BE2C (cell line): ENCODE results near the gene MYOCD.

ENCODE experiments used
- DNase-seq: peaks from one replicate; pipeline ENCODE4 v3.0.0-alpha.2; 2020
- H3K27me3 ChIP-seq: fragments of 250-450 bp; sonication (Bioruptor Pico); 2 replicates; pipeline ENCODE4 v1.5.1; 2020; ENCODE audit warnings: mild to moderate bottlenecking
- H3K36me3 ChIP-seq: fragments of 250-450 bp; sonication (Bioruptor Pico); 2 replicates; pipeline ENCODE4 v1.5.1; 2020; ENCODE audit warnings: mild to moderate bottlenecking
- H3K4me1 ChIP-seq: fragments of 250-450 bp; sonication (Bioruptor Pico); 2 replicates; pipeline ENCODE4 v1.5.1; 2020
- H3K4me3 ChIP-seq: 2 replicates; pipeline ENCODE4 v1.5.1; 2011; ENCODE audit warnings: low read depth, low read length
- H3K9me3 ChIP-seq: fragments of 250-450 bp; sonication (Bioruptor Pico); 2 replicates; pipeline ENCODE4 v1.5.1; 2020
- TF ChIP-seq, protein P1 (sequence below): IDR thresholded peaks from 2 replicates; pipeline ENCODE4 v1.5.1; 2012; ENCODE audit warnings: mild to moderate bottlenecking, low read depth, low read length

MYOCD gene

DNA sequence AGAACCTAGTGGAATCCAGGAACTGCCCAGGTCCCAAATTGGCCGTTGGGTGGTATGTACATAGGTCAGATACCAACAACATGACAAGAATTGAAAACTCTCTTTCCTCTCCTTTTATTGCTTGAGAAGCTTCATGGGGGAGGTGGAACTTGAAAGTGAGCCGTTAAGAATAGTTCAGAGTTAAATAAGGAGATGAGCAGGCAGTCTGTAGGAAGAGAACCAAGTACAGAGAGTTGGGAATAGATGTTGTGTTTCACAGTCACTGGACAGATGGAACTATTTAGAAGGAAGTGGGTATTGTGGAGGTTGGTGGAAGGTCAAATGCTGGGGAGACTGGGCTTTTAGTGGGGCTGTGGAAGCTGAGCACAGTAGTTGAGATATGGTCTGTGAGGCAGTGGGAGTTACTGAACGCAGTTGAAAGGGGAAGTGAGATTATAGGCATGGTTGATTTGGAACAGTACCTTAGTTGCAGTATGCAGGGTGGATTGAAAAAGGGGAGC is 150.0 kb downstream of the MYOCD start:
- no peaks in the 10 kb centered on the region for H3K9me3 ChIP-seq
- H3K36me3 ChIP-seq: no peaks in the 10 kb centered on the region
- DNase-seq: no peak
- H3K4me1 ChIP-seq: no peaks in the 10 kb centered on the region
- H3K4me3 ChIP-seq: no peak overlapping the region
- TF ChIP-seq, protein P1, sequence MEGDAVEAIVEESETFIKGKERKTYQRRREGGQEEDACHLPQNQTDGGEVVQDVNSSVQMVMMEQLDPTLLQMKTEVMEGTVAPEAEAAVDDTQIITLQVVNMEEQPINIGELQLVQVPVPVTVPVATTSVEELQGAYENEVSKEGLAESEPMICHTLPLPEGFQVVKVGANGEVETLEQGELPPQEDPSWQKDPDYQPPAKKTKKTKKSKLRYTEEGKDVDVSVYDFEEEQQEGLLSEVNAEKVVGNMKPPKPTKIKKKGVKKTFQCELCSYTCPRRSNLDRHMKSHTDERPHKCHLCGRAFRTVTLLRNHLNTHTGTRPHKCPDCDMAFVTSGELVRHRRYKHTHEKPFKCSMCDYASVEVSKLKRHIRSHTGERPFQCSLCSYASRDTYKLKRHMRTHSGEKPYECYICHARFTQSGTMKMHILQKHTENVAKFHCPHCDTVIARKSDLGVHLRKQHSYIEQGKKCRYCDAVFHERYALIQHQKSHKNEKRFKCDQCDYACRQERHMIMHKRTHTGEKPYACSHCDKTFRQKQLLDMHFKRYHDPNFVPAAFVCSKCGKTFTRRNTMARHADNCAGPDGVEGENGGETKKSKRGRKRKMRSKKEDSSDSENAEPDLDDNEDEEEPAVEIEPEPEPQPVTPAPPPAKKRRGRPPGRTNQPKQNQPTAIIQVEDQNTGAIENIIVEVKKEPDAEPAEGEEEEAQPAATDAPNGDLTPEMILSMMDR: no peak
- no peaks in the 10 kb centered on the region for H3K27me3 ChIP-seq
